H9 (cell line): ENCODE measurements around the gene RAP1GAP. TPM values are rescaled to one million over a fixed set of nuclear protein-coding genes. Genes with fewer than 3 reads are reported as not detected.

Source experiments
- DNase-seq: peaks from one replicate; pipeline ENCODE4 v3.0.0-alpha.2; 2017
- H2AFZ ChIP-seq: one replicate; pipeline ENCODE4 v1.6.1; 2013; ENCODE audit warnings: mild to moderate bottlenecking, low read length, control low read depth, moderate library complexity
- H2AK5ac ChIP-seq: 2 replicates; pipeline ENCODE4 v1.6.1; 2013; ENCODE audit warnings: low read length, control low read depth, mixed read lengths; ENCODE audit not compliant: insufficient read length
- H2BK120ac ChIP-seq: one replicate; pipeline ENCODE4 v1.6.1; 2013; ENCODE audit warnings: low read depth, mild to moderate bottlenecking, low read length, control low read depth, inconsistent platforms; ENCODE audit not compliant: poor library complexity, severe bottlenecking
- H2BK12ac ChIP-seq: 2 replicates; pipeline ENCODE4 v1.6.1; 2013; ENCODE audit warnings: low read length, control low read depth, mixed read lengths, low read depth; ENCODE audit not compliant: insufficient read length
- H2BK15ac ChIP-seq: 2 replicates; pipeline ENCODE4 v1.6.1; 2013; ENCODE audit warnings: low read depth, low read length, control low read depth
- H2BK20ac ChIP-seq: one replicate; pipeline ENCODE4 v1.6.1; 2013; ENCODE audit warnings: low read depth, mild to moderate bottlenecking, low read length, control low read depth, inconsistent platforms; ENCODE audit not compliant: poor library complexity, severe bottlenecking
- H2BK5ac ChIP-seq: 2 replicates; pipeline ENCODE4 v1.6.1; 2013; ENCODE audit warnings: low read length, control low read depth, mixed read lengths; ENCODE audit not compliant: insufficient read length
- H3K14ac ChIP-seq: 2 replicates; pipeline ENCODE4 v1.6.1; 2013; ENCODE audit warnings: low read length, control low read depth; ENCODE audit not compliant: insufficient read depth
- H3K18ac ChIP-seq: 2 replicates; pipeline ENCODE4 v1.6.1; 2013; ENCODE audit warnings: low read depth, mild to moderate bottlenecking, mixed read lengths, low read length, control low read depth; ENCODE audit not compliant: insufficient read length
- H3K23ac ChIP-seq: 2 replicates; pipeline ENCODE4 v1.6.1; 2013; ENCODE audit warnings: low read length, control low read depth, mixed read lengths, low read depth; ENCODE audit not compliant: insufficient read length
- H3K23me2 ChIP-seq: 2 replicates; pipeline ENCODE4 v1.6.1; 2013; ENCODE audit warnings: low read depth, mild to moderate bottlenecking, mixed read lengths, low read length, control low read depth; ENCODE audit not compliant: insufficient read length, poor library complexity, severe bottlenecking
- H3K27ac ChIP-seq: 2 replicates; pipeline ENCODE4 v1.5.1; 2013; ENCODE audit warnings: low read length, control low read depth, mixed read lengths, low read depth; ENCODE audit not compliant: insufficient read length
- H3K27me3 ChIP-seq: 2 replicates; pipeline ENCODE4 v1.6.1; 2013; ENCODE audit warnings: low read length, control low read depth, inconsistent platforms; ENCODE audit not compliant: insufficient read depth
- H3K4ac ChIP-seq: 2 replicates; pipeline ENCODE4 v1.6.1; 2013; ENCODE audit warnings: low read depth, mild to moderate bottlenecking, control low read depth, inconsistent platforms, low read length, moderate library complexity
- H3K4me1 ChIP-seq: 2 replicates; pipeline ENCODE4 v1.6.1; 2013; ENCODE audit warnings: low read length, control low read depth, inconsistent platforms; ENCODE audit not compliant: insufficient read depth
- H3K4me2 ChIP-seq: 2 replicates; pipeline ENCODE4 v1.6.1; 2013; ENCODE audit warnings: low read length, control low read depth, mixed read lengths; ENCODE audit not compliant: insufficient read length, insufficient read depth
- H3K56ac ChIP-seq: 2 replicates; pipeline ENCODE4 v1.6.1; 2013; ENCODE audit warnings: low read depth, mild to moderate bottlenecking, mixed read lengths, low read length, control low read depth; ENCODE audit not compliant: insufficient read length
- H3K79me1 ChIP-seq: 2 replicates; pipeline ENCODE4 v1.6.1; 2013; ENCODE audit warnings: low read depth, mild to moderate bottlenecking, moderate library complexity, low read length, control low read depth, inconsistent platforms; ENCODE audit not compliant: insufficient read depth, poor library complexity, severe bottlenecking
- H3K79me2 ChIP-seq: 2 replicates; pipeline ENCODE4 v1.6.1; 2013; ENCODE audit warnings: low read length, control low read depth, inconsistent platforms; ENCODE audit not compliant: insufficient read depth
- H3K9ac ChIP-seq: 2 replicates; pipeline ENCODE4 v1.6.1; 2013; ENCODE audit warnings: low read length, control low read depth, mixed read lengths; ENCODE audit not compliant: insufficient read length; ENCODE audit errors: extremely low read depth
- H3K9me3 ChIP-seq: one replicate; pipeline ENCODE4 v1.6.1; 2013; ENCODE audit warnings: low read depth, low read length, inconsistent platforms; ENCODE audit not compliant: control insufficient read depth
- H3T11ph ChIP-seq: one replicate; pipeline ENCODE4 v1.6.1; 2013; ENCODE audit warnings: mild to moderate bottlenecking, low read length, control low read depth, inconsistent platforms
- H4K20me1 ChIP-seq: one replicate; pipeline ENCODE4 v1.6.1; 2013; ENCODE audit not compliant: control insufficient read depth, insufficient read length, insufficient read depth
- H4K5ac ChIP-seq: 2 replicates; pipeline ENCODE4 v1.6.1; 2013; ENCODE audit warnings: low read depth, mild to moderate bottlenecking, mixed read lengths, low read length, control low read depth; ENCODE audit not compliant: insufficient read length
- H4K8ac ChIP-seq: replicated peaks from 2 replicates; pipeline ENCODE4 v1.6.1; 2013; ENCODE audit warnings: low read length, control low read depth, mixed read lengths, low read depth; ENCODE audit not compliant: insufficient read length
- H4K91ac ChIP-seq: 2 replicates; pipeline ENCODE4 v1.6.1; 2013; ENCODE audit warnings: low read depth, mild to moderate bottlenecking, moderate library complexity, mixed read lengths, low read length, control low read depth; ENCODE audit not compliant: insufficient read length
- H3K27ac Mint-ChIP-seq, 3 experiments: 2 replicates in 2 of 3; 3 replicates in 1 of 3; pipeline ENCODE4 v1.8.0; 2020 to 2021; ENCODE audit warnings: mixed read lengths in 3 of 3, mild to moderate bottlenecking in 1 of 3, moderate library complexity in 1 of 3
- H3K27me3 Mint-ChIP-seq: 2 replicates; pipeline ENCODE4 v1.8.0; 2021; ENCODE audit warnings: low read depth, mild to moderate bottlenecking, moderate library complexity, mixed read lengths
- H3K36me3 Mint-ChIP-seq, 3 experiments: 2 replicates in 2 of 3; 3 replicates in 1 of 3; pipeline ENCODE4 v1.8.0; 2020 to 2021; ENCODE audit warnings: low read depth in 3 of 3, mixed read lengths in 3 of 3; ENCODE audit not compliant: insufficient read depth in 1 of 3
- H3K4me1 Mint-ChIP-seq, 2 experiments: 2 replicates each; pipeline ENCODE4 v1.8.0; 2020; ENCODE audit warnings: mixed read lengths in 2 of 2
- H3K4me3 Mint-ChIP-seq, 2 experiments: 2 replicates in 1 of 2; 3 replicates in 1 of 2; pipeline ENCODE4 v1.8.0; 2020 to 2021; ENCODE audit warnings: mild to moderate bottlenecking in 2 of 2, mixed read lengths in 2 of 2, moderate library complexity in 1 of 2
- H3K9me3 Mint-ChIP-seq, 2 experiments: 2 replicates in 1 of 2; 3 replicates in 1 of 2; pipeline ENCODE4 v1.8.0; 2020; ENCODE audit warnings: mild to moderate bottlenecking in 2 of 2, mixed read lengths in 2 of 2, moderate library complexity in 1 of 2
- CTCF ChIP-seq: fragments of 200-600 bp; sonication (generic); conservative IDR thresholded peaks from 3 replicates; pipeline ENCODE4 v1.8.0; 2021; ENCODE audit warnings: antibody characterized with exemption, mild to moderate bottlenecking
- WGBS: extraction: QIAGEN DNeasy Blood & Tissue Kit; methylation state at CpG from one replicate; pipeline ENCODE4 v1.1.7; 2013; ENCODE audit warnings: missing lambda C conversion rate, low lambda C conversion rate, mixed read lengths; ENCODE audit not compliant: insufficient read length; ENCODE audit errors: extremely low coverage; 5-methylcytosine and 5-hydroxymethylcytosine counted together
- total RNA-seq: library from RNA; stranded (reverse); gene quantifications from 2 replicates; pipeline ENCODE4 v1.2.1, GENCODE V29; 2021

RAP1GAP gene
- total RNA-seq, 1 experiment from 2014 or later = 7.9 TPM

GRCh38 chr1:21638531-21639341, 30.4 kb downstream of the RAP1GAP start:
- no peak overlapping the region for H2BK15ac ChIP-seq
- TF ChIP-seq CTCF = no peak
- H4K91ac ChIP-seq = no peak overlapping the region
- H3K23me2 ChIP-seq = no peaks in the 10 kb centered on the region
- H3K14ac ChIP-seq = no peak overlapping the region
- no peak overlapping the region for H3K4me2 ChIP-seq
- Mint-ChIP-seq H3K36me3 (no peaks in the 10 kb centered on the region), H3K27ac (peak overlapping the region in 1 of 3 experiments; percentile 19; a peak in 1 of 7 replicates), H3K9me3 (no peaks in the 10 kb centered on the region), H3K4me3 (no peak overlapping the region), H3K27me3 (no peaks in the 10 kb centered on the region; the same call in none of the 2 replicates), H3K4me1 (peaks cover 28 to 40% of the 10 kb centered on the region in 2 experiments)
- H4K20me1 ChIP-seq = no peaks in the 10 kb centered on the region
- H3K27me3 ChIP-seq = no peaks in the 10 kb centered on the region
- no peak overlapping the region for H2BK20ac ChIP-seq
- no peak overlapping the region for H3K4ac ChIP-seq
- no peak overlapping the region for H3K27ac ChIP-seq
- no peaks in the 10 kb centered on the region; the same call in 1 of the 2 replicates for H3K4me1 ChIP-seq
- H3T11ph ChIP-seq = no peak overlapping the region
- no peak overlapping the region for H2BK12ac ChIP-seq
- no peak for DNase-seq
- no CpG with 5 or more reads among the region's 10 CpGs for WGBS
- no peaks in the 10 kb centered on the region for H3K79me2 ChIP-seq
- no peak overlapping the region for H3K23ac ChIP-seq
- no peak overlapping the region for H2AFZ ChIP-seq
- no peak overlapping the region for H3K18ac ChIP-seq
- no peak overlapping the region for H4K8ac ChIP-seq
- H2AK5ac ChIP-seq = no peak overlapping the region
- no peak overlapping the region for H4K5ac ChIP-seq
- H2BK120ac ChIP-seq = no peak overlapping the region
- H3K56ac ChIP-seq = no peak overlapping the region
- no peak overlapping the region for H2BK5ac ChIP-seq
- H3K79me1 ChIP-seq = no peaks in the 10 kb centered on the region
- H3K9me3 ChIP-seq = no peaks in the 10 kb centered on the region
- no peak overlapping the region for H3K9ac ChIP-seq
